ENCODE results near the gene NEUROG2.
"Not testable (repeated sequence)": the region's sequence is repeated elsewhere in the genome, so short reads cannot be mapped to it uniquely, and the experiment has no call there.

The NEUROG2 gene

DNA sequence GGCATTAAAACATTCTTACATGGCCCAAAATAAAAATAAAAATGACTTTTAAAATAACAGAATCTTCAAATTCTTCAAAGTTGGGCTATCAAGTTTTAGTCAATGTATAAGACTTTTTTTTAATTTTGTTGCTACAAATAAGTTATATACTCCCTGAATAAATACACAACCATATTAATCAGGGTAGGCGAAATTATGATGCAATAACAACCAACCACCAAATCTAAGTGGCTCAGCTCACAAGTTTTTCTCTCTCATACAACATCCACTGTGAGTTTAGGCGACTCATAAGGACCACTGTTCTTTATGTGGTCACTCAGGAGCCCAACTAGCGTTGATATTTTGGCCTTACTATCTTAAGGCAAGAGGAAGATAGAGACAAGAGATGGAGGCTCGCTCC, 11.2 kb downstream of the NEUROG2 start:
- no peak overlapping the region for H3K4me3 ChIP-seq (replicated peaks; ENCODE audit: insufficient read depth, low read length)
- H3K27ac ChIP-seq (replicated peaks) = no peak overlapping the region
- TF ChIP-seq SPI1 (IDR thresholded peaks at IDR 0.05; ENCODE audit: borderline replicate concordance, low read depth) (no peak), POLR2AphosphoS5 (IDR thresholded peaks at IDR 0.05; ENCODE audit: low read depth) (no peak), GABPA (IDR thresholded peaks at IDR 0.05; ENCODE audit: low read depth) (no peak)
- TF ChIP-seq, protein P1, sequence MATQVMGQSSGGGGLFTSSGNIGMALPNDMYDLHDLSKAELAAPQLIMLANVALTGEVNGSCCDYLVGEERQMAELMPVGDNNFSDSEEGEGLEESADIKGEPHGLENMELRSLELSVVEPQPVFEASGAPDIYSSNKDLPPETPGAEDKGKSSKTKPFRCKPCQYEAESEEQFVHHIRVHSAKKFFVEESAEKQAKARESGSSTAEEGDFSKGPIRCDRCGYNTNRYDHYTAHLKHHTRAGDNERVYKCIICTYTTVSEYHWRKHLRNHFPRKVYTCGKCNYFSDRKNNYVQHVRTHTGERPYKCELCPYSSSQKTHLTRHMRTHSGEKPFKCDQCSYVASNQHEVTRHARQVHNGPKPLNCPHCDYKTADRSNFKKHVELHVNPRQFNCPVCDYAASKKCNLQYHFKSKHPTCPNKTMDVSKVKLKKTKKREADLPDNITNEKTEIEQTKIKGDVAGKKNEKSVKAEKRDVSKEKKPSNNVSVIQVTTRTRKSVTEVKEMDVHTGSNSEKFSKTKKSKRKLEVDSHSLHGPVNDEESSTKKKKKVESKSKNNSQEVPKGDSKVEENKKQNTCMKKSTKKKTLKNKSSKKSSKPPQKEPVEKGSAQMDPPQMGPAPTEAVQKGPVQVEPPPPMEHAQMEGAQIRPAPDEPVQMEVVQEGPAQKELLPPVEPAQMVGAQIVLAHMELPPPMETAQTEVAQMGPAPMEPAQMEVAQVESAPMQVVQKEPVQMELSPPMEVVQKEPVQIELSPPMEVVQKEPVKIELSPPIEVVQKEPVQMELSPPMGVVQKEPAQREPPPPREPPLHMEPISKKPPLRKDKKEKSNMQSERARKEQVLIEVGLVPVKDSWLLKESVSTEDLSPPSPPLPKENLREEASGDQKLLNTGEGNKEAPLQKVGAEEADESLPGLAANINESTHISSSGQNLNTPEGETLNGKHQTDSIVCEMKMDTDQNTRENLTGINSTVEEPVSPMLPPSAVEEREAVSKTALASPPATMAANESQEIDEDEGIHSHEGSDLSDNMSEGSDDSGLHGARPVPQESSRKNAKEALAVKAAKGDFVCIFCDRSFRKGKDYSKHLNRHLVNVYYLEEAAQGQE (IDR thresholded peaks at IDR 0.05; ENCODE audit: insufficient replicate concordance, low read depth) = no peak
- TF ChIP-seq, protein P2, sequence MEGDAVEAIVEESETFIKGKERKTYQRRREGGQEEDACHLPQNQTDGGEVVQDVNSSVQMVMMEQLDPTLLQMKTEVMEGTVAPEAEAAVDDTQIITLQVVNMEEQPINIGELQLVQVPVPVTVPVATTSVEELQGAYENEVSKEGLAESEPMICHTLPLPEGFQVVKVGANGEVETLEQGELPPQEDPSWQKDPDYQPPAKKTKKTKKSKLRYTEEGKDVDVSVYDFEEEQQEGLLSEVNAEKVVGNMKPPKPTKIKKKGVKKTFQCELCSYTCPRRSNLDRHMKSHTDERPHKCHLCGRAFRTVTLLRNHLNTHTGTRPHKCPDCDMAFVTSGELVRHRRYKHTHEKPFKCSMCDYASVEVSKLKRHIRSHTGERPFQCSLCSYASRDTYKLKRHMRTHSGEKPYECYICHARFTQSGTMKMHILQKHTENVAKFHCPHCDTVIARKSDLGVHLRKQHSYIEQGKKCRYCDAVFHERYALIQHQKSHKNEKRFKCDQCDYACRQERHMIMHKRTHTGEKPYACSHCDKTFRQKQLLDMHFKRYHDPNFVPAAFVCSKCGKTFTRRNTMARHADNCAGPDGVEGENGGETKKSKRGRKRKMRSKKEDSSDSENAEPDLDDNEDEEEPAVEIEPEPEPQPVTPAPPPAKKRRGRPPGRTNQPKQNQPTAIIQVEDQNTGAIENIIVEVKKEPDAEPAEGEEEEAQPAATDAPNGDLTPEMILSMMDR (IDR thresholded peaks at IDR 0.05; ENCODE audit: insufficient read depth, low read length) = no peak
- peaks cover 36% of the 10 kb centered on the region for H3K27me3 ChIP-seq (ENCODE audit: insufficient read depth, poor library complexity, severe bottlenecking)
- DNase-seq (ENCODE audit: low read depth in 1 of 2, low spot score in 1 of 2) = no peak

DNA sequence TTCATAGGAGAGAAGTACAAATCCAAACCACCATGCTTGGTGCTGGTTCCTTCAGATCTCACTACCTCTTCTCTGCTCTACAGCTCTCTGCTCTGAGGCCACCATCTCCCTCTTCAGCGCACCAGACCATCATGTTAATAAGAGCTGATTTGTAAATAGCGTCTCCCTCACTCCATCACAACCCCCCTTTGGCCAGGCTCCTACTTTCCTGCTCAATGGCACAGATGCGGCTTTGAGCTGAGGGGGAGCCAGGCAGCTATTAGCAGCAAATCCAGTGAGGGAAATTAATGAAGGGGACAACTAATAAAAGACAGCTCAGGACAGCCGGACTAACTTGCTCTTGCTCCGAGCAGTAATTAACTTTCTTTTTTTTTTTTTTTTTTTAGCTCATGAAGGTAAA, 13.1 kb downstream of the NEUROG2 start:
- Histone ChIP-seq H3K27ac (replicated peaks) (no peak overlapping the region), H3K4me3 (replicated peaks; ENCODE audit: insufficient read depth, low read length) (no peak overlapping the region), H3K27me3 (ENCODE audit: insufficient read depth, poor library complexity, severe bottlenecking) (peaks cover 21% of the 10 kb centered on the region)
- no peak for TF ChIP-seq GABPA (IDR thresholded peaks at IDR 0.05; ENCODE audit: low read depth)
- TF ChIP-seq, protein P1 (IDR thresholded peaks at IDR 0.05; ENCODE audit: insufficient replicate concordance, low read depth) = no peak
- no peak for TF ChIP-seq SPI1 (IDR thresholded peaks at IDR 0.05; ENCODE audit: borderline replicate concordance, low read depth)
- TF ChIP-seq, protein P2 (IDR thresholded peaks at IDR 0.05; ENCODE audit: insufficient read depth, low read length) = no peak
- TF ChIP-seq POLR2AphosphoS5 (IDR thresholded peaks at IDR 0.05; ENCODE audit: low read depth) = no peak
- no peak for DNase-seq (ENCODE audit: low read depth in 1 of 2, low spot score in 1 of 2)

DNA sequence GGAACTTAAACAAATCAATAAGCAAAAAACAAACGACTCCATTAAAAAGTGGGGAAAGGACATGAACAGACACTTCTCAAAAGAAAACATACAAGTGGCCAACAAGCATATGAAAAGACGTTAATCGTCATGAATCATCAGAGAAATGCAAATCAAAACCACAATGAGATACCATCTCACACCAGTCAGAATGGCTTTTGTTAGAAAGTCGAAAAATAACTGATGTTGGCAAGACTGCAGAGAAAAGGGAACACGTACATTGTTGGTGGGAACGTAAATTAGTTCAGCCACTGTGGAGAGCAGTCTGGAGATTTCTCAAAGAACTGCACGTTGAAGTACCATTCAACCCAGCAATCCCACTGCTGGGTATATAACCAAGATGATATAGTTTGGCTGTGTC, 23.7 kb downstream of the NEUROG2 start:
- TF ChIP-seq GABPA (IDR thresholded peaks at IDR 0.05; ENCODE audit: low read depth) (no peak), SPI1 (IDR thresholded peaks at IDR 0.05; ENCODE audit: borderline replicate concordance, low read depth) (no peak), POLR2AphosphoS5 (IDR thresholded peaks at IDR 0.05; ENCODE audit: low read depth) (no peak)
- TF ChIP-seq, protein P1 (IDR thresholded peaks at IDR 0.05; ENCODE audit: insufficient replicate concordance, low read depth) = no peak
- TF ChIP-seq, protein P2 (IDR thresholded peaks at IDR 0.05; ENCODE audit: insufficient read depth, low read length) = no peak
- no peak for DNase-seq (ENCODE audit: low read depth in 1 of 2, low spot score in 1 of 2)
- no peak overlapping the region for H3K27ac ChIP-seq (replicated peaks)
- H3K4me3 ChIP-seq (replicated peaks; ENCODE audit: insufficient read depth, low read length) = no peak overlapping the region
- no peaks in the 10 kb centered on the region for H3K27me3 ChIP-seq (ENCODE audit: insufficient read depth, poor library complexity, severe bottlenecking)

DNA sequence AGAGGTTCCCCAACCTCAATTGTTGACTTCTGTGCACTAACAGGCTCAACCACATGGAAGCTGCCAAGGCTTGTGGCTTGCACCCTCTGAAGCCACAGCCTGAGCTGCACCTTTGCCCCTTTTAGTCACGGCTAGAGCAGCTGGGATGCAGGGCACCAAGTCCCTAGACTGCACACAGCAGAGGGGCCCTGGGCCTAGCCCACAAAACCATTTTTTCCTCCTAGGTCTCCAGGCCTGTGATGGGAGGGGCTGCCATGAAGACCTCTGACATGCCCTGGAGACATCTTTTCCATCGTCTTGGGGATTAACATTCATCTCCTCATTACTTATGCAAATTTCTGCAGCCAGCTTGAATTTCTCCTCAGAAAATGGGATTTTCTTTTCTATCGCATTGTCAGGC, 25.2 kb downstream of the NEUROG2 start:
- not testable (repeated sequence) for H3K4me3 ChIP-seq (replicated peaks; ENCODE audit: insufficient read depth, low read length); DNase-seq (ENCODE audit: low read depth in 1 of 2, low spot score in 1 of 2); H3K27ac ChIP-seq (replicated peaks); H3K27me3 ChIP-seq (ENCODE audit: insufficient read depth, poor library complexity, severe bottlenecking)

Measured in HL-60 (cell line).